GM18517 (cell line): ENCODE measurements around the gene TTC13.

ENCODE experiments used
- ATAC-seq: cut with Tn5 transposase; IDR thresholded peaks from one replicate; pipeline ENCODE4 v1.9.1; 2021; ENCODE audit warnings: mild to moderate bottlenecking, moderate library complexity; ENCODE audit not compliant: unreplicated experiment

The TTC13 gene

GRCh38 chr1:230910755-230911117 is 67.9 kb downstream of the TTC13 start:
- ATAC-seq, result no peak

- no peak for ATAC-seq
Measured at GRCh38 chr1:230909974-230910754, 68.5 kb downstream of the TTC13 start.

GRCh38 chr1:230907472-230908205 is 71.0 kb downstream of the TTC13 start:
- ATAC-seq, result no peak

GRCh38 chr1:230906226-230906625 is 72.4 kb downstream of the TTC13 start:
- no peak for ATAC-seq

GRCh38 chr1:230905733-230906132 is 72.9 kb downstream of the TTC13 start:
- ATAC-seq, result no peak

- ATAC-seq, result no peak
Measured at GRCh38 chr1:230902349-230902923, 76.2 kb downstream of the TTC13 start.

GRCh38 chr1:230901671-230902070 is 77.0 kb downstream of the TTC13 start:
- no peak for ATAC-seq

GRCh38 chr1:230900984-230901383 is 77.7 kb downstream of the TTC13 start:
- no peak for ATAC-seq

- no peak for ATAC-seq
Measured at GRCh38 chr1:230899841-230900251, 78.8 kb downstream of the TTC13 start.

- no peak for ATAC-seq
Measured at GRCh38 chr1:230898748-230899147, 79.9 kb downstream of the TTC13 start.

- ATAC-seq, result no peak
Measured at GRCh38 chr1:230898144-230898543, 80.5 kb downstream of the TTC13 start.

GRCh38 chr1:230896779-230897178 is 81.9 kb downstream of the TTC13 start:
- no peak for ATAC-seq

- no peak for ATAC-seq
Measured at GRCh38 chr1:230895452-230895851, 83.2 kb downstream of the TTC13 start.

- ATAC-seq, result no peak
Measured at GRCh38 chr1:230894664-230895063, 84.0 kb downstream of the TTC13 start.

GRCh38 chr1:230894032-230894431 is 84.6 kb downstream of the TTC13 start:
- no peak for ATAC-seq

GRCh38 chr1:230892018-230892491 is 86.6 kb downstream of the TTC13 start:
- ATAC-seq, result no peak

GRCh38 chr1:230891413-230891812 is 87.2 kb downstream of the TTC13 start:
- ATAC-seq, result no peak

- ATAC-seq, result no peak
Measured at GRCh38 chr1:230884646-230885045, 94.0 kb downstream of the TTC13 start.

- ATAC-seq, result no peak
Measured at GRCh38 chr1:230883967-230884366, 94.7 kb downstream of the TTC13 start.

- no peak for ATAC-seq
Measured at GRCh38 chr1:230879778-230880177, 98.9 kb downstream of the TTC13 start.

- ATAC-seq, result no peak
Measured at GRCh38 chr1:230878591-230878990, 100.1 kb downstream of the TTC13 start.
